Stomach (tissue), 4 donors: ENCODE data around the gene MAD2L1BP.

ENCODE experiments used
- EP300 ChIP-seq: sonication (generic); formaldehyde crosslinking; IDR thresholded peaks from one replicate; pipeline ENCODE4 v1.6.1; 2017; ENCODE audit warnings: antibody characterized with exemption
- POLR2A ChIP-seq, 4 donors: fragments of 450-650 bp; IDR thresholded peaks; one replicate each; pipeline ENCODE4 v1.6.1; 2016; ENCODE audit warnings: antibody characterized with exemption in 4 of 4, control low read depth in 2 of 4, mild to moderate bottlenecking in 1 of 4, moderate library complexity in 1 of 4
- POLR2AphosphoS5 ChIP-seq, 3 donors: sonication (generic); formaldehyde crosslinking; IDR thresholded peaks; one replicate each; pipeline ENCODE4 v1.6.1; 2016; ENCODE audit warnings: antibody characterized with exemption in 3 of 3
- TF ChIP-seq, protein P1 (sequence below), 7 experiments: fragments of 450-650 bp in 4 of 7; fragments of 200-600 bp in 3 of 7; sonication (generic) in 3 of 7; IDR thresholded peaks; one replicate each; pipeline ENCODE4 v1.5.1; 2016 to 2019; ENCODE audit warnings: antibody characterized with exemption in 7 of 7, control low read depth in 2 of 7, mild to moderate bottlenecking in 1 of 7

GRCh38 chr6:43608807-43609206 is 26.8 kb upstream of the MAD2L1BP start:
- TF ChIP-seq, protein P1, sequence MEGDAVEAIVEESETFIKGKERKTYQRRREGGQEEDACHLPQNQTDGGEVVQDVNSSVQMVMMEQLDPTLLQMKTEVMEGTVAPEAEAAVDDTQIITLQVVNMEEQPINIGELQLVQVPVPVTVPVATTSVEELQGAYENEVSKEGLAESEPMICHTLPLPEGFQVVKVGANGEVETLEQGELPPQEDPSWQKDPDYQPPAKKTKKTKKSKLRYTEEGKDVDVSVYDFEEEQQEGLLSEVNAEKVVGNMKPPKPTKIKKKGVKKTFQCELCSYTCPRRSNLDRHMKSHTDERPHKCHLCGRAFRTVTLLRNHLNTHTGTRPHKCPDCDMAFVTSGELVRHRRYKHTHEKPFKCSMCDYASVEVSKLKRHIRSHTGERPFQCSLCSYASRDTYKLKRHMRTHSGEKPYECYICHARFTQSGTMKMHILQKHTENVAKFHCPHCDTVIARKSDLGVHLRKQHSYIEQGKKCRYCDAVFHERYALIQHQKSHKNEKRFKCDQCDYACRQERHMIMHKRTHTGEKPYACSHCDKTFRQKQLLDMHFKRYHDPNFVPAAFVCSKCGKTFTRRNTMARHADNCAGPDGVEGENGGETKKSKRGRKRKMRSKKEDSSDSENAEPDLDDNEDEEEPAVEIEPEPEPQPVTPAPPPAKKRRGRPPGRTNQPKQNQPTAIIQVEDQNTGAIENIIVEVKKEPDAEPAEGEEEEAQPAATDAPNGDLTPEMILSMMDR (IDR thresholded peaks at IDR 0.05): no peak
- TF ChIP-seq POLR2A (IDR thresholded peaks at IDR 0.05): no peak
- TF ChIP-seq EP300: no peak
- no peak for TF ChIP-seq POLR2AphosphoS5 (IDR thresholded peaks at IDR 0.05)
